GM12878 (cell line): ENCODE data around the gene NCF2. TPM values are rescaled to one million over a fixed set of nuclear protein-coding genes. Genes with fewer than 3 reads are reported as not detected.
A peak's percentile ranks its signal among the peaks of the same experiment; 100 is the strongest.

Experiments used
- ATAC-seq: fragments of 200-7000 bp; cut with Tn5 transposase; 3 replicates; pipeline ENCODE4 v1.9.1; 2020; ENCODE audit warnings: mild to moderate bottlenecking, moderate library complexity
- BruUV-seq: library from RNA; stranded (reverse); fragments of 400-500 nt; replicated peaks from 2 replicates; lab custom pipeline; 2021; lab: Mats Ljungman, UMichigan
- CTCF ChIA-PET: fragments of 300-600 bp; sonication (Branson Sonifier 250); formaldehyde crosslinking; extraction: SDS; loops from one replicate; lab custom pipeline; 2021; ENCODE audit warnings: inconsistent platforms; lab: Yijun Ruan, JAX
- POLR2A ChIA-PET: fragments of 350-600 bp; formaldehyde crosslinking; extraction: SDS; loops from one replicate; lab custom pipeline; 2021; ENCODE audit warnings: inconsistent platforms; lab: Charles Lee
- RAD21 ChIA-PET: fragments of 300-600 bp; sonication (Branson Sonifier 250); formaldehyde crosslinking; loops from one replicate; lab custom pipeline; 2023; ENCODE audit warnings: antibody characterized with exemption; ENCODE audit not compliant: unreplicated experiment; lab: Charles Lee
- SMC1A ChIA-PET: fragments of 300-600 bp; sonication (Branson Sonifier 250); formaldehyde crosslinking; loops from one replicate; lab custom pipeline; 2023; ENCODE audit not compliant: unreplicated experiment, uncharacterized antibody; lab: Charles Lee
- DNase-seq: peaks from one replicate; pipeline ENCODE4 v3.0.0-alpha.2; 2011; ENCODE audit warnings: low read depth, low spot score
- FAIRE-seq: peaks from 3 replicates; lab custom pipeline; 2011; peaks lifted over from hg19 to GRCh38; lab: Jason Lieb, UNC
- H2AFZ ChIP-seq: 2 replicates; pipeline ENCODE4 v1.6.0; 2011; ENCODE audit warnings: low read depth, low read length, control low read depth; ENCODE audit not compliant: control insufficient read depth
- H3K27ac ChIP-seq: 2 replicates; pipeline ENCODE4 v1.5.1; 2011; ENCODE audit warnings: control low read depth; ENCODE audit not compliant: control insufficient read depth, insufficient read depth
- H3K27me3 ChIP-seq, 2 experiments: replicated peaks in 1 of 2; 2 replicates each; pipeline versions ENCODE4 v1.6.0 to v1.6.1; 2011; ENCODE audit warnings: low read length in 1 of 2; ENCODE audit not compliant: control insufficient read depth in 2 of 2, insufficient read depth in 2 of 2
- H3K36me3 ChIP-seq, 2 experiments: 2 replicates each; pipeline ENCODE4 v1.5.1; 2011; ENCODE audit warnings: low read length in 1 of 2; ENCODE audit not compliant: control insufficient read depth in 2 of 2, insufficient read depth in 2 of 2
- H3K4me1 ChIP-seq: 2 replicates; pipeline ENCODE4 v1.6.1; 2011; ENCODE audit warnings: mild to moderate bottlenecking, low read length, moderate library complexity, mixed read lengths; ENCODE audit not compliant: control insufficient read depth, insufficient read depth
- H3K4me2 ChIP-seq: 2 replicates; pipeline ENCODE4 v1.6.0; 2011; ENCODE audit warnings: control low read depth; ENCODE audit not compliant: control insufficient read depth, insufficient read depth
- H3K4me3 ChIP-seq: fragments of 200-600 bp; sonication (generic); 2 replicates; pipeline ENCODE4 v1.5.1; 2016
- H3K79me2 ChIP-seq: 2 replicates; pipeline ENCODE4 v1.6.0; 2011; ENCODE audit warnings: low read length; ENCODE audit not compliant: control insufficient read depth, insufficient read depth
- H3K9ac ChIP-seq: 2 replicates; pipeline ENCODE4 v1.8.0; 2011; ENCODE audit warnings: low read length, control low read depth, mixed read lengths; ENCODE audit not compliant: control insufficient read depth, insufficient read depth
- H3K9me3 ChIP-seq: replicated peaks from 3 replicates; pipeline ENCODE4 v1.5.1; 2011; ENCODE audit warnings: mild to moderate bottlenecking, low read length; ENCODE audit not compliant: control insufficient read depth, insufficient read depth
- H4K20me1 ChIP-seq: 2 replicates; pipeline ENCODE4 v1.6.0; 2011; ENCODE audit not compliant: control insufficient read depth, insufficient read depth
- ATF7 ChIP-seq: fragments of 450-650 bp; IDR thresholded peaks from 2 replicates; pipeline ENCODE4 v1.6.1; 2016; ENCODE audit warnings: low read depth, mild to moderate bottlenecking
- BACH1 ChIP-seq: fragments of 450-650 bp; IDR thresholded peaks from 2 replicates; pipeline ENCODE4 v1.6.1; 2017; ENCODE audit warnings: mild to moderate bottlenecking, borderline replicate concordance
- E4F1 ChIP-seq: fragments of 450-650 bp; IDR thresholded peaks from 2 replicates; pipeline ENCODE4 v1.6.1; 2018; ENCODE audit warnings: borderline replicate concordance, mild to moderate bottlenecking; ENCODE audit not compliant: partially characterized antibody
- HSF1 ChIP-seq: fragments of 150-350 bp; IDR thresholded peaks from 2 replicates; pipeline ENCODE4 v1.6.1; 2014; ENCODE audit warnings: mild to moderate bottlenecking, low read depth, low read length
- JUND ChIP-seq: IDR thresholded peaks from 2 replicates; pipeline ENCODE4 v1.6.1; 2012; ENCODE audit warnings: low read depth, mild to moderate bottlenecking, low read length, improper control_type of control experiment, moderate library complexity
- LARP7 ChIP-seq: fragments of 450-650 bp; IDR thresholded peaks from 2 replicates; pipeline ENCODE4 v1.6.1; 2017; ENCODE audit warnings: mild to moderate bottlenecking
- NR2C2 ChIP-seq: IDR thresholded peaks from 2 replicates; pipeline ENCODE4 v1.6.1; 2011; ENCODE audit warnings: borderline replicate concordance, low read depth; ENCODE audit not compliant: control insufficient read depth, insufficient read length
- RFX5 ChIP-seq: IDR thresholded peaks from 2 replicates; pipeline ENCODE4 v1.6.1; 2011; ENCODE audit warnings: low read depth, low read length, improper control_type of control experiment
- in situ Hi-C: fragments of 300-500 bp; cut with MboI; formaldehyde crosslinking; loops from 9 replicates; pipeline ENCODE4 v1.14.3; 2018; ENCODE audit warnings: mixed read lengths
- intact Hi-C: fragments of 100-400 bp; cut with micrococcal nuclease; formaldehyde crosslinking; loops from one replicate; pipeline ENCODE4 v1.14.2; 2022; ENCODE audit not compliant: unreplicated experiment
- polyA plus RNA-seq, 11 experiments: library from polyadenylated mRNA; depleted of rRNA in 4 of 11; unstranded in 6 of 11; stranded (reverse) in 5 of 11; fragments of >200 nt; fragmentation: Nextera tagmentation in 4 of 11; fragmentation: Illumina TruSeq in 1 of 11; extraction: Ambion mirVana in 4 of 11; extraction: Trizol in 1 of 11; gene quantifications; 1 replicate in 1 of 11; 2 replicates in 10 of 11; pipeline versions ENCODE4 v1.2.1 to v1.2.3, GENCODE V29; 2011 to 2016; ENCODE audit warnings: inconsistent platforms in 2 of 11, missing spikeins in 2 of 11, low read depth in 1 of 11
- total RNA-seq, 4 experiments: library from RNA; depleted of rRNA in 3 of 4; stranded (reverse); fragments of >200 nt in 3 of 4; fragmentation: Illumina TruSeq in 1 of 4; extraction: Trizol in 1 of 4; gene quantifications; 2 replicates each; pipeline versions ENCODE4 v1.2.1 to v1.2.3, GENCODE V29; 2013 to 2021
- TF ChIP-seq, protein P1 (sequence below): IDR thresholded peaks from 2 replicates; pipeline ENCODE4 v1.6.1; 2012; ENCODE audit warnings: improper control_type of control experiment, low read depth, low read length; ENCODE audit not compliant: insufficient replicate concordance
- TF ChIP-seq, protein P2 (sequence below): fragments of 450-650 bp; IDR thresholded peaks from 2 replicates; pipeline ENCODE4 v1.6.1; 2016; ENCODE audit warnings: mild to moderate bottlenecking

The NCF2 gene
- total and polyA plus RNA-seq, 10 of the 15 experiments (the other 5 are each of a cell fraction or from before 2014, with no cell fraction given), result 31.4 to 256 (median 77.1) TPM

DNA sequence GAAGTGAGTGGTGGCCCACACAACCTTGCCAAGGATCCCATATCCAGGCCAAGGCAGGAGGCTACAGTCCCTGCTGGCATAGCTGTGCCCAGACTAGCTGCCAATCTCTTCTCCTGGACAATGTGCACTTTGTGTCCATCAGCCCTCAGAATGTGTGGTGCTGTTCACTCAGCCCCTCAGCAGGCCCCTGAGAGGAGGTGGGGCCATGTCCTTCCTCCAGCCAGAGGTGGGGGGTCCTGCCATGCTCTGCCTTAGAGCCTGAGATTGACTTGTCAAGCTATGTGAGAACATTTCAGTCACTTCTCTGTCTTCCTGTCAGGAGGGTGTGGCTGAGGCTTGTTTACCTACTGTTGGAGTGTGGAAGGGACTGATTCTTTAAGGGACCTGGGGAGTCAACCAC, 1.4 kb downstream of the NCF2 start:
- in situ Hi-C loops, result no loop called here
- H3K27me3 ChIP-seq, result no peaks in the 10 kb centered on the region
- H3K27ac ChIP-seq, result peak overlapping the region; percentile 95
- TF ChIP-seq HSF1 (no peak), JUND (no peak), ATF7 (no peak), E4F1 (no peak), NR2C2 (no peak), LARP7 (peak; percentile 75), RFX5 (no peak), BACH1 (0 out of 2 replicates have a peak, but pooled peaks have one; percentile 24)
- TF ChIP-seq, protein P1, sequence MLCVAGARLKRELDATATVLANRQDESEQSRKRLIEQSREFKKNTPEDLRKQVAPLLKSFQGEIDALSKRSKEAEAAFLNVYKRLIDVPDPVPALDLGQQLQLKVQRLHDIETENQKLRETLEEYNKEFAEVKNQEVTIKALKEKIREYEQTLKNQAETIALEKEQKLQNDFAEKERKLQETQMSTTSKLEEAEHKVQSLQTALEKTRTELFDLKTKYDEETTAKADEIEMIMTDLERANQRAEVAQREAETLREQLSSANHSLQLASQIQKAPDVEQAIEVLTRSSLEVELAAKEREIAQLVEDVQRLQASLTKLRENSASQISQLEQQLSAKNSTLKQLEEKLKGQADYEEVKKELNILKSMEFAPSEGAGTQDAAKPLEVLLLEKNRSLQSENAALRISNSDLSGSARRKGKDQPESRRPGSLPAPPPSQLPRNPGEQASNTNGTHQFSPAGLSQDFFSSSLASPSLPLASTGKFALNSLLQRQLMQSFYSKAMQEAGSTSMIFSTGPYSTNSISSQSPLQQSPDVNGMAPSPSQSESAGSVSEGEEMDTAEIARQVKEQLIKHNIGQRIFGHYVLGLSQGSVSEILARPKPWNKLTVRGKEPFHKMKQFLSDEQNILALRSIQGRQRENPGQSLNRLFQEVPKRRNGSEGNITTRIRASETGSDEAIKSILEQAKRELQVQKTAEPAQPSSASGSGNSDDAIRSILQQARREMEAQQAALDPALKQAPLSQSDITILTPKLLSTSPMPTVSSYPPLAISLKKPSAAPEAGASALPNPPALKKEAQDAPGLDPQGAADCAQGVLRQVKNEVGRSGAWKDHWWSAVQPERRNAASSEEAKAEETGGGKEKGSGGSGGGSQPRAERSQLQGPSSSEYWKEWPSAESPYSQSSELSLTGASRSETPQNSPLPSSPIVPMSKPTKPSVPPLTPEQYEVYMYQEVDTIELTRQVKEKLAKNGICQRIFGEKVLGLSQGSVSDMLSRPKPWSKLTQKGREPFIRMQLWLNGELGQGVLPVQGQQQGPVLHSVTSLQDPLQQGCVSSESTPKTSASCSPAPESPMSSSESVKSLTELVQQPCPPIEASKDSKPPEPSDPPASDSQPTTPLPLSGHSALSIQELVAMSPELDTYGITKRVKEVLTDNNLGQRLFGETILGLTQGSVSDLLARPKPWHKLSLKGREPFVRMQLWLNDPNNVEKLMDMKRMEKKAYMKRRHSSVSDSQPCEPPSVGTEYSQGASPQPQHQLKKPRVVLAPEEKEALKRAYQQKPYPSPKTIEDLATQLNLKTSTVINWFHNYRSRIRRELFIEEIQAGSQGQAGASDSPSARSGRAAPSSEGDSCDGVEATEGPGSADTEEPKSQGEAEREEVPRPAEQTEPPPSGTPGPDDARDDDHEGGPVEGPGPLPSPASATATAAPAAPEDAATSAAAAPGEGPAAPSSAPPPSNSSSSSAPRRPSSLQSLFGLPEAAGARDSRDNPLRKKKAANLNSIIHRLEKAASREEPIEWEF, result no peak
- TF ChIP-seq, protein P2, sequence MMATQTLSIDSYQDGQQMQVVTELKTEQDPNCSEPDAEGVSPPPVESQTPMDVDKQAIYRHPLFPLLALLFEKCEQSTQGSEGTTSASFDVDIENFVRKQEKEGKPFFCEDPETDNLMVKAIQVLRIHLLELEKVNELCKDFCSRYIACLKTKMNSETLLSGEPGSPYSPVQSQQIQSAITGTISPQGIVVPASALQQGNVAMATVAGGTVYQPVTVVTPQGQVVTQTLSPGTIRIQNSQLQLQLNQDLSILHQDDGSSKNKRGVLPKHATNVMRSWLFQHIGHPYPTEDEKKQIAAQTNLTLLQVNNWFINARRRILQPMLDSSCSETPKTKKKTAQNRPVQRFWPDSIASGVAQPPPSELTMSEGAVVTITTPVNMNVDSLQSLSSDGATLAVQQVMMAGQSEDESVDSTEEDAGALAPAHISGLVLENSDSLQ, result peak; percentile 51; the same call in 1 of the 2 replicates

More for the DNA sequence above, 1.4 kb downstream of the NCF2 start:
- ChIA-PET CTCF (interaction anchor here (0.8 to 8.9 kb wide), 11 partner anchors 9 to 116 kb away, joined by 3 to 152 read pairs (median 10); no protein-coding TSS in a partner anchor), POLR2A (interaction anchor here (0.6 to 12.1 kb wide), 12 partner anchors 9 to 349 kb away, joined by 3 to 199 read pairs (median 4); no protein-coding TSS in a partner anchor), SMC1A (interaction anchor here (0.7 to 11.7 kb wide), 18 partner anchors 10 to 561 kb away, joined by 3 to 363 read pairs (median 6); partner anchors contain the start of genes APOBEC4 and ARPC5), RAD21 (interaction anchor here (0.5 to 9.5 kb wide), 18 partner anchors 9 to 312 kb away, joined by 3 to 188 read pairs (median 3); partner anchors contain the start of gene SMG7)
- no peaks in the 10 kb centered on the region; the same call in 2 of the 3 replicates for H3K9me3 ChIP-seq
- peak overlapping the region; percentile 98 for H3K4me2 ChIP-seq
- no peak overlapping the region; the same call in none of the 2 replicates for H2AFZ ChIP-seq
- peak overlapping the region; percentile 52 for H3K9ac ChIP-seq
- FAIRE-seq (no peak), ATAC-seq (peak; percentile 5), DNase-seq (no peak)
- H3K4me3 ChIP-seq, result peak overlapping the region; percentile 73
- no peaks in the 10 kb centered on the region; a peak in 1 of 4 replicates for H3K36me3 ChIP-seq
- H3K79me2 ChIP-seq, result peaks cover 15% of the 10 kb centered on the region
- no peaks in the 10 kb centered on the region for H4K20me1 ChIP-seq
- H3K4me1 ChIP-seq, result peaks cover 48% of the 10 kb centered on the region
- BruUV-seq, result no TSS peak
- intact Hi-C loops, result no loop called here
